Measurements from ENCODE around the gene EZR.

Gene EZR

GRCh38 chr6:158810155-158811095 lies 8.7 kb downstream of the EZR start:
- Histone ChIP-seq H3K27ac (no peak overlapping the region), H3K4me3 (no peak overlapping the region)
- TF ChIP-seq CTCF (IDR thresholded peaks at IDR 0.05): no peak
- DNase-seq (ENCODE audit: low spot score): no peak

- no peak for TF ChIP-seq CTCF (IDR thresholded peaks at IDR 0.05)
- Histone ChIP-seq H3K27ac (no peak overlapping the region), H3K4me3 (no peak overlapping the region)
- DNase-seq (ENCODE audit: low spot score): no peak
Observed at GRCh38 chr6:158808941-158809678, 10.1 kb downstream of the EZR start.

GRCh38 chr6:158808442-158808833 lies 10.7 kb downstream of the EZR start:
- no peak for TF ChIP-seq CTCF (IDR thresholded peaks at IDR 0.05)
- no peak for DNase-seq (ENCODE audit: low spot score)
- Histone ChIP-seq H3K27ac (no peak overlapping the region), H3K4me3 (no peak overlapping the region)

GRCh38 chr6:158807515-158808441 lies 11.4 kb downstream of the EZR start:
- DNase-seq (ENCODE audit: low spot score): no peak
- TF ChIP-seq CTCF (IDR thresholded peaks at IDR 0.05): no peak
- Histone ChIP-seq H3K27ac (no peak overlapping the region), H3K4me3 (no peak overlapping the region)

- Histone ChIP-seq H3K27ac (no peak overlapping the region), H3K4me3 (no peak overlapping the region)
- DNase-seq (ENCODE audit: low spot score): no peak
- no peak for TF ChIP-seq CTCF (IDR thresholded peaks at IDR 0.05)
Observed at GRCh38 chr6:158805698-158806377, 13.3 kb downstream of the EZR start.

- Histone ChIP-seq H3K4me3 (no peak overlapping the region), H3K27ac (peak overlapping the region in 1 of 2 donors; percentile 3)
- no peak for DNase-seq (ENCODE audit: low spot score)
- TF ChIP-seq CTCF (IDR thresholded peaks at IDR 0.05): no peak
Observed at GRCh38 chr6:158804207-158804606, 15.0 kb downstream of the EZR start.

All from coronary artery (tissue), 2 donors.